Measurements from ENCODE around the gene TENM3. TPM values are rescaled to one million over a fixed set of nuclear protein-coding genes. Genes with fewer than 3 reads are reported as not detected.
"Not testable (repeated sequence)": the region's sequence is repeated elsewhere in the genome, so short reads cannot be mapped to it uniquely, and the experiment has no call there.

TENM3 gene
- total RNA-seq, 1 experiment from 2014 or later = 54.1 TPM

DNA sequence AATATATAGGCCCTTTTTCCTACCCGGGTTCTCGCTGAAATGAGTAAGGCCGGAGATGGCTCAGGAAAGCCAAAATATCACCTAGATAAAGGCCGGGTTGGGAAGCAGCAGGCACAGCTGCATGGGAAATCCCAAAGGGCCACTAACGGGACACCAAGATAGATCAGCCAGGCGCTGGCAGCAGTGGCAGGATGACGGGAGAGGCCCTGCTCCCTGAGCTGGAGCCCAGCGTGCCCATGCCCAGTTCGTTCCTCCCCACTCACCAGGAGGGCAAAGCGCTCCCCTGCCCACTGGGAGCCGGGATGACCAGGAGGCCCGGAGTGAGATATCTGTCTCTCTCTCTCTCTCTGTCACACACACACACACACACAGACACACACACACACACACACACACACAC lies 564.1 kb downstream of the TENM3 start:
- no peak for DNase-seq (ENCODE audit: low read depth)

DNA sequence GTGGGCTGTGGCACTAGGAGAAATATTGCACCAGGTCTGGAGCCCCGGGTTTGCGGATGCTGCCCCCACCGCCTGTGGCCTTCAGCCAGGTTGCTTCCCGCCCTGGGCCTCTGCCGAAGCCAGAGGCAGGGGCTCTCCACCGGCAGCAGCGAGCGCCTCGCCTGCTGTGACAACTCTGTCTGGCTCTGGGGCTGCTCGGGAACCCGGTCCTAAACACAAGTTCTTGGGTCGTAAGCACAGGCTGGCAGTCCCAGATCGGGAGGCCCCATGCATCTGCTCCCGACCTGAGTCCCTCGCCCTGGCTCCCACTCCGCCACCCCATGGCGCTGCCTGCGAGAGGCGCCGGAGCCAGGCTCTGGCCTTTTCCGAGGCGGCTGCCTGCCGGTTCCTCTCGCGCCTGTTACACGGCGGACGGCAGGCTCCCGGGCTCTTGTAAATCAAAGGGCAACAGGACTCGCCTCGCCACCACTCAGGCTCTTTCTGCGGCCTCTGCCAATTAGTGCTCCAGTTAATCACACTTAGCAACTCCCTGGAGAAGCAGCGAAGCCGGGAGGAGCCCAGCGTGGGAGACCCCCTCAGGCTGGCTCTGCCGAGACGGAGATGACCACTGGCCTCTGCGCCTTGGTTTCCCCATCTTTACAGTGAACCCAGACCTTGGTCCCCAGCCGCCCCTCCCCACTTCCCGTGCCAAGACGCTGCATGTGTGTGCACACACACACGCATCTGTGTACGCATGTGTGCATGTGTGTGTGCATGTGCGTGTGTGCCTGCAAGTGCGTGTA lies 564.8 kb downstream of the TENM3 start:
- no peak for DNase-seq (ENCODE audit: low read depth)

DNA sequence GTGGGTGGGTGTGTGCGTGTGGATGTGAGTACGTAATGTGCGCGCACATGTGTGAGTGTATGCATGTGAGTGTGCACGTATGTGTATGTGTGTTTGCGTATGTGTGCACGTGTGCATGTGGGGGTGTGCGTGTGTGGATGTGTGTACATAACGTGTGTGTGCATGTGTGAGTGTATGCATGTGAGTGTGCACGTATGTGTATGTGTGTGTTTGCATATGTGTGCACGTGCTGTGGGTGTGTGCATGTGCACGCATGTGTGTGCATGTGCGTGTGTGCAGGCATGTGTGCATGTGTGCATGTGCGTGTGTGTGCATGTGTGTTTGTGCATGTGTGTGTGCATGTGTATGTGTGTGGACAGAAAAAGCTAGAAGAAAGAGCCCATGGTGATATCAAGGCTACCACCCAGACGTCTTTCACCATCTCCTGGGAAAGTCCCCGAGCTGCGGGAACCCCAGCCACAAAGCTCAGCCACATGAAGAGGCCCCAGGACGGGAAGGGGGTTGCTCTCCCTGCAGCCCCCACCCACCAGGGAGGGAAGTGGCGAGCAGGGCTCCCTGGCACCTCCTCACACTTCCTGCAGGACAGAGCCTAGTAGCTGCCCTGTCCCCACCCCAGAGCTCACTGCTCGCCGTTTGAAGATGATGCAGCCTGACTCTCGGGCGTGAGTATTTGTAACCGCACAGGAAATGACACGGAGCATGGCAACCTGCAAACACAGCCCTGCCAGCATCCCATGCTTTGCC lies 565.6 kb downstream of the TENM3 start:
- DNase-seq (ENCODE audit: low read depth) = peak; percentile 95

DNA sequence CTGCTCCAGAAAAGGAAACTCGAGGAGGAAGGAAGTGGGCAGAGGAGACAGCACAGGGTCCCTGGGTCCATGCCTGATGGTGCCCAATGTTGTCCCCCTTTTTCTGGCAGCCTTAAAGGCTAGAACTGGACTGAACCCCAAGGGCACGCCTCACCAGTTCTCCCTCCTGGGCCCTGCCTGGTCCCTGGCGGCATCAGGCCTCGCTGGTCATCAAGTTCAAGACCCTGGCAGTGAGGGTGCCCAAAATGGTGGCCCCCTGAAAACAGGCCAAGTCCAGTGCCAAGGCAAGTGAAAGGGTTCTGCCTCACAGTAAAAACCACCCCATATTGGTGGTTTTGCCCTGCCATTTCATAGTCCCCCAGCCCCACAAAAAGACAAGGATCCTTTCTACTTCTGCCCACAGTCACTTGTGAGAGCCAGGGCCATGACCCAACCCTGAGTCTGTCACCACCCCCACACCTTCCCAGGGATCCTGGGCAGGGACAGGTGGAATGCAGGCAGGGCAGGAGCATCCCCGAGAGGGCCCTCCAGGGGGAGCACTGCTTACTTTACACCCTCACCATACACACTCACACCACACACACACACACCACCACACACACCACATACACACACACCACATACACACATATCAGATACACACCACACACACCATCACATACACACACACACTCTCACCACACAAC lies 566.4 kb downstream of the TENM3 start:
- peak; percentile 57 for DNase-seq (ENCODE audit: low read depth)

DNA sequence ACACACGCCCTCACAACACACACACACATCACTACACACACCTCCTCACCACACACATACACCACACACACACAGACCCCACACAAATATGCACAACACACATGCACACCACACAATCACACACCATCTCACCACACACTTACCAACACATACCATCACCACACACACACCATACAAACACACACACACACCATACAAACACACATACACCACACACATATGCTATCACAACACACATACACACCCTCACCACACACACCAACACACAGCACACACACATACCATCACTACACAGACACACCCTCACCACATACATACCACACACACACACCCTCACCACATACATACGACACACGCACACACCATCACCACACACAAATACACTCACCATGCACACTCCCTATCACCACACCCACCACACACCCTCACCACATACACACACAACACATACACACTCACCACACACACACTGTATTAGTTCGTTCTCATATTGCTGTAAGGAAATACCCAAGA lies 567.0 kb downstream of the TENM3 start:
- no peak for DNase-seq (ENCODE audit: low read depth)

DNA sequence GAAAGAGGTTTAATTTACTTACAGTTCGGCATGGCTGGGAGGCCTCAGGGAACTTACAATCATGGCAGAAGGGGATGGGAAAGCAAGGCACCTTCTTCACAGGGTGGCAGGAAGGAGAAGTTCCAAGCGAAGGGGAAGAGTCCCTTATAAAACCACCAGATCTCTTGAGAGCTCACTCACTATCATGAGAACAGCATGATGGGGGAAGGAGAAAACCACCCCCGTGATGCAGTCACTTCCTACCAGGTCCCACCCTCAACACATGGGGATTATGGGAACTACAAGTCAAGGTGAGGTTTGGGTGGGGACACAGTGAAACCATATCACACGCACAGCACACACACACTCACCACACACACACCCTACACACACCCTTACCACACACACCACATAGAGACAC lies 569.7 kb downstream of the TENM3 start:
- no peak for DNase-seq (ENCODE audit: low read depth)

DNA sequence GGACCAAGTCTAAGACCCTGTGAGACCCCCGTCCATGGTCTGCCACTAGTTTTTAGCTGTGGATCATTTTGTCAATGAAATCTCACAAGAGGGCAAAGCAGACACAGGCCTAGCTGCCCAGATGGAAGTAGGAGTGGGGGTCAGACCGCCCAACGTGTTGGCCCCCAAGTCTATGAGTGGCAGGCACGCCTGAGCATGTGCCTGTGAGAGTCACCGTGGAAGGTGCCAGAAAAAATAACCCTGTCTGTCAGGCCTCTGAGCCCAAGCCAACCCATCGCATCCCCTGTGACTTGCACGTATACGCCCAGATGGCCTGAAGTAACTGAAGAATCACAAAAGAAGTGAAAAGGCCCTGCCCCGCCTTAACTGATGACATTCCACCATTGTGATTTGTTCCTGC lies 570.9 kb downstream of the TENM3 start:
- DNase-seq (ENCODE audit: low read depth) = not testable (repeated sequence)

DNA sequence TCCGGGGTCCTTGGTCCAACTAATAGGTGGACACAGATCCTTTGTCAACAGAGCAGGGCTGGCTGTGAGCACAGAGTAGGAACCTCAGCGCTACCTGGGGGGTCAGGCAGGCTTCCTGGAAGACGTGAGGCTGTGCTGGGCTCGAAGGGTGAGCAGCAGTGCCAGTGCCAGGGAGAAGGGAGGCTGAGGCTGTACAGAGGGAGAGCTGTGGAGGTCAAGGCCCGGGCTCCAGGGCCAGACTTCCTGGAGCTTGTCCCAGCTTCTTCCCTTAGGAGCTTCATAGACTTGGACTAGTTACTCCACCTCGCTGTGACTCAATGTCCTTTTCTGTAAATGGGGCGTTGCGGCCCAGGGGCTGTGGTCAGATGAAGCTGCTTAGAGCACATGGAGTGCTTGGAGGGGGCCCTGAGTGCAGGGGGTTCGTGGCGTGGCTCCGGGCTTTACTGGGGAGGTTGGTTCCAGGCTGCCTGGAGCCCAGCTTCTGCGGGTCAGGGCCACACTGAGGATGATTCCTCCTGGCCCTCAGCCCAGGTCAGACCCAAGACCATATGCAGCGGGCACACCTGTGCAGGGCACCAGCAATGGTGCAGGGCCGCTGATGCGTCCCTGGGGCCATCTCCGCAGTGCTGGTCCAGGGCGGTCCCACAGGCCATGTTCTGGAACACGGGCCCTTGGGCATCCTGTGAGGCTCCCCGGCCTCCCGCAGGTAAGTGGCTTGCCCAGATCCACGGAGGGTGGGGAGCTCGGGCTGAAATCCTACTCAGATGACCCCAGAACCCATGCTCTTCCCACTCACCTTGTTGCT lies 575.9 kb downstream of the TENM3 start:
- no peak for DNase-seq (ENCODE audit: low read depth)

DNA sequence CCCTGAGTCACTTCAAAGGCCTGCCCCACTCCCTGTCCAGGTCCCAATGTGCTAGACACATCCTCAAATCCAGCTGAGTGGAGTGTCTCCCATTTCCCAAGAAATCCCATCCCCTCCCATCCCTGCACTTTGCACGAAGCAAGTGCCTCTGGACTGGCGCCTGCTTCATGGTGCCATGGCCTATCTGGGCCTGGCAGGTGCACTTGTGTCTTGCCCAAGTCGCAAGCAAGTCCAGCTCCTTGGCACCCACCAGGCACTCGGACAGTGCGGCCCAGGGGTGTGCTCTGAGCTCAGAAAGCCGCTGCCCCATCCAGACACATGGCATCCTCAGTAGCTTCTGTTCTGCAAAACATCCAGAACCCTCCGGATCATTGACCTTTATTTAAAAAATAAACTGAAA lies 576.5 kb downstream of the TENM3 start:
- DNase-seq (ENCODE audit: low read depth) = no peak

DNA sequence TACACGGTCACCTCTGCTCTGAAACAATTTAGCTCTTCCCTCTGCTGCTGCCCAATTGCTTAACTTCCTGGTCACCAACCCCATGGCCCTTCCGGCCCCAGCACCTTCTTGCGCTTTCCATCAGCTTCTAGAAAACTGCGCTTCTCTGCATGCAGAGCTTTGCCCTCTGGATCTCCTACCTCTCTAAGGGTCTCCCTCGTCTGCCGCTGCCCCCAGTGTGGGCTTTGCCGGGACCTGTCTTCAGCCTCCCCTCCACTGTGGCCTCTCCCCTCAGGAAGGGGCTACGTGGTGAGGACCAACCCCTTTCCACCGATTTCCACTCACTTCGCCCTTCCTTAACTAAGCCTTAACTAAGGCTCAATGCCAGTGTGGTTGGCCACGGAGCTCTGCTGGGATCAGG lies 579.4 kb downstream of the TENM3 start:
- no peak for DNase-seq (ENCODE audit: low read depth)

DNA sequence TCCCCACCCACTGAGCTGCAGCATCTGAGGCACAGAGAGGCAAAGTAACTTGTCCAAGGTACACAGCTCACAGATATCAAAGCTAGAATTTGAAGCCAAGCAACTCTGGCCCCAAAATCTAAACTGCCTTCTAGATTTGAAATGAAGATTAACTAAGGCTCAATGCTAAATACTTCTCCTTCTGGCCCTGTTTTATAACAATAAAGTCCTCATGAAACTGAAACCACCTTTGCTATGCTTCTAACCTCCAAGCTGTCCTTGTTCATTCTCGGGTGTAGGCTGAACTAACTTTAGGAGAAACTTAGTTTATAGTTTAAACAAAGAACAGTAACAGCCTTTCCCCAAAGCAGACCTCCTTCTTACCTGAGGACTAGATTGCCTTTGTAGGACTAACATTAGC lies 580.4 kb downstream of the TENM3 start:
- no peak for DNase-seq (ENCODE audit: low read depth)

DNA sequence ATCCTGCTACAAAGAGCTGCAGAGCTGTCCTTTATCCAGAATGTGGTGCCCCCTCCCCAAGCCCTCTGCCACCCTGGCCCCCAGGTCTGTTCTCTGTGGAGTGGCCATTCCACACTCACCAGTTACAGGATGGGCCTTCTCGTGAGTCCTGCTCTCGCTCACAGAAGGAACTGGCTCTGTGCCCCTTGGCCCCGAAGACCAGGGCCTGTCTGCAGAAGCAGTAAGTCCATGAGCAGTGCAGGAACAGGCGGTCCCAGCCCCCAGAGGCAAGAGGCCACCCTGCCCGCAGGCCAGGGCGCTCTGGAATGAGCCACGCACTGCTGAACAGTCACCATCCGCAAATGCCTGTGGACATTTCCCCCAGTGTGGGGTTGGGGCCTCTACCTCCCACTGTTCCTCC lies 581.8 kb downstream of the TENM3 start:
- DNase-seq (ENCODE audit: low read depth) = no peak

DNA sequence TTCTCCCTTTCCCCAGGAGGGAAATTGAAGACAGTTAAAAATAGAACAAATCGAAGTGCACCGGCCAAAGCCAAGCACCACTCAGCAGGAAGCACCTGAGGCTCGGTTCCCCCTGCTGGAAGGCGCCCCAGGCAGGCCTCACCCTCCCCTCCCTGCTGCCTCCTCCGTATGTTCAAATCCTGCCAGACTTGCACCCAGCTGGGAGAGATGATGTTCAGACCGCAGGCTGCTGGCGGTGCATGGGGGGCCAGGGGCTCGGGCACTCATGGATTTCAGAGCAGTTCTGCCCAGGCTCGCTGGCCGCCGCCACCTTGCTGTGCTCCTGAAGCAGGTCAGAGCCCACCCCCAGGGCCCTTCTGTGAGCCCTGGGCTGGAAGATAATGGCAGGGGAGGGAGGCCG lies 582.6 kb downstream of the TENM3 start:
- DNase-seq (ENCODE audit: low read depth) = no peak

DNA sequence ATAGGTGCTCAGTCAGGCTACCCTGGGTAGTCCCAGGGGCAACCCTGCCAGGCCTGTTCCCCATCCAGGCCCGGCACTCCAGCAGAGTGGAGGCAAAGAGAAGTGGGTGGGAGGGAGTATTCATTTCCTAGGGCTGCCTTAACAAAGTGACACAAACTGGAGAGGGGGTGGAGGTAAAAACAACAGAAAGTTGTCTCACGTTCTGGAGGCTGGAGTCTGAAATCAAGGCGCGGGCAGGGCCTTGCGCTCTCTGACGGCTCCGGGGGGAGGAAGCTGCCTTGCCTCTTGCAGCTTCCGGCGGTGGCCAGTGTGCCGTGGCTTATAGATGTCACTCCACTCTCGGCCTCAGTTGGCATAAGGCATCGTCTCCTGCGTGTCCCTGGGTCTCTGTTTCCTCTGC lies 583.2 kb downstream of the TENM3 start:
- no peak for DNase-seq (ENCODE audit: low read depth)

DNA sequence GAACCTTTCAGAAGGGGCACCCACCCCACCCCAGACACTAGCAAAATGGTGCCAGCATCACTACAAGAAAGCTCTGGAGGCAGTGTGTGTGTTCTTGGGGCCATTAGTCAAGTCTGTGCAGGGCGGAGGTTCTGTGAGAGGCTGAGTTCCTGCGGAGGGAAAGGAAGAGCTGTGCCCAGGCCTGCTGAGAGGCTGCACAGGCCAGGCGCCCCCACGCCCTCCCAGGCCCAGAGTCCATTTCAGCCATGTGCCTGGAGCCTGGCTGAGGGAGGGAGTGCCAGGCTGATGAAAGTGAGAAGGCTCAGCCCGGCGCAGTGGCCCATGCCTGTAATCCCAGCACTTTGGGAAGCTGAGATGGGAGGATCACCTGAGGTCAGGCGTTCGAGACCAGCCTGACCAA lies 584.0 kb downstream of the TENM3 start:
- DNase-seq (ENCODE audit: low read depth) = no peak

DNA sequence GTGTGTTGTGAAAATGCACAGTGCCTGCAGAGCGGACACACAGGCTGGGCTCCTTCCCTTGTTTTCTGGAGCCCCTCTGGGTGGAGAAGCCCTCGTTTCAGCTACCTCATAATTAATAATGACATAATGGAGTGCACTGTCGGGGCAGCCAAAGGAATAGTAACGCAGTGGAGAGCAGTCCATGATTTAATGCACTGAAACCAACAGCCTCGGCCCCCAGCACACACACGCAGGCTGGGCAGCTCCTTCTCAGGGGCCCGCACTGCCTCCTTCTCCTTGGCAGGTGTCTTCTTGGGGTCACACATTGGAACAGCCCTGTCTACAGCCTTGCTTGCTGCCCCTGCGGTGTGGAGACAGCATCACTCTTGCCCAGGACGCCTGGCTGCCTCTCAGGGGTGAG lies 584.8 kb downstream of the TENM3 start:
- DNase-seq (ENCODE audit: low read depth) = no peak

DNA sequence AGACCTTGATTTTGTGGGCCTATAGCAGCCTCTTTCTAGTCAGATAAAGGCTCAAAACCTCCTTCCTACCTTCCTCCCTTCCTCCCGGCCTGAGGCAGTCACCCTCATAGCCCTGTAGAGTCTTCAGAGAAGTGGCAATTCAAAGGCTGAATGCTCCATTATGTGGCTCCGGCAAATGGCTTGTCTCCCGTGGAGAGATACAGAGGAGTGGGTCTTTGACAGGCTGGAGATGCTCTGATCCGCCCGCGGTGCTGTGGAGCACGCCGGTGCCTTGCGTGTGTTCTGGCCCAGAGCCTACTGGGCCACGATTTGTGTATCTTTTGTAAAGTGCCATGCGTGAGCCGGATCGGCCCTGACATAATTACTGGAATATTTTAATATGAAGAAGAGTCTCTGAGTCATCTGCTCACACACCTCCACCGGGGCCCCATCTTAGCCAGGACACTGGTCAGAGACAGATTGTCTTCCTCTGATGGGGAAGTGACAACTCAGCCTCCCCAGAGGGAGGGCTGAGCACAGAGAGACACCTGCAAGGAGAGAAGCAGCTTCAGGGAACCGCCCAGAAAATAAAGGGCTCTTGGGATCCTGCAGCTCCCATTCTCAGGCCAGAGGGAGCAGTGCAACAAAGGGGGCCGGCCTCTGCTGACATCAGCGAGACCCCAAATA lies 585.3 kb downstream of the TENM3 start:
- DNase-seq (ENCODE audit: low read depth) = no peak

DNA sequence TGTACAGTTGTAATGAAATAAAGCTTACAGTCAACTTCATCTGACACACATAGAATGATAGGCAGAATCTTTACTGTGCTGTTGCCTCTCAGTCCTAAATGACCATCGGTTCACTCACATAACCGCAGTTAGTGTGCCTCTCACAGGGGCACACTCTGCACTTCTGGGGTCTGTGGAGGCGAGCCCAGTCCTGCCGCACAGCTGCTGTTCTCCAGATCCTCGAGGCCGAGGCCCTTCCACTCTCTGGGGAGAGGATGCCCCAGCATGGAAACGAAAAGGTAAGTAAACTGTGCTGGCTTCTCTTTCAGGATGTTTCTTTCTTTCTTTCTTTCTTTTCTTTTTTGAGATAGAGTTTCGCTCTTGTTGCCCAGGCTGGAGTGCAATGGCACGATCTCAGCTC lies 586.0 kb downstream of the TENM3 start:
- no peak for DNase-seq (ENCODE audit: low read depth)

DNA sequence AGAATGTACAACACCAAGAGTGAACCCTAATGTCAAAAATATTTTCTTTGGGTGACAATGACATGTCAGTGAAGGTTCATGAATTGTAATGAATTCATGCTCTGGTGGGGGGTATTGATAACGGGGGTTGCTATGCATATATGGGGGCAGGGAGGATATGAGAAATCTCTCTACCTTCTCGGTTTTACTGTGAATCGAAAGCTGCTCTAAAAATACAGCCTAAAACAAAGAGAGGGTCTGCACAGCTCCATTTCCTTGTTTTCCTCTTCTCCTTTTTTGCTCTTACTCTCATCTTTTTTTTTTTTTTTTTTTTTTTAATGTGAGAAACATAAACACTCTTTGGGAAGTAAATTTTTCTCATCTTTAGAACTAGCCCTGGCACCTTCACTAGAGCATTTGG lies 588.2 kb downstream of the TENM3 start:
- DNase-seq (ENCODE audit: low read depth) = no peak

DNA sequence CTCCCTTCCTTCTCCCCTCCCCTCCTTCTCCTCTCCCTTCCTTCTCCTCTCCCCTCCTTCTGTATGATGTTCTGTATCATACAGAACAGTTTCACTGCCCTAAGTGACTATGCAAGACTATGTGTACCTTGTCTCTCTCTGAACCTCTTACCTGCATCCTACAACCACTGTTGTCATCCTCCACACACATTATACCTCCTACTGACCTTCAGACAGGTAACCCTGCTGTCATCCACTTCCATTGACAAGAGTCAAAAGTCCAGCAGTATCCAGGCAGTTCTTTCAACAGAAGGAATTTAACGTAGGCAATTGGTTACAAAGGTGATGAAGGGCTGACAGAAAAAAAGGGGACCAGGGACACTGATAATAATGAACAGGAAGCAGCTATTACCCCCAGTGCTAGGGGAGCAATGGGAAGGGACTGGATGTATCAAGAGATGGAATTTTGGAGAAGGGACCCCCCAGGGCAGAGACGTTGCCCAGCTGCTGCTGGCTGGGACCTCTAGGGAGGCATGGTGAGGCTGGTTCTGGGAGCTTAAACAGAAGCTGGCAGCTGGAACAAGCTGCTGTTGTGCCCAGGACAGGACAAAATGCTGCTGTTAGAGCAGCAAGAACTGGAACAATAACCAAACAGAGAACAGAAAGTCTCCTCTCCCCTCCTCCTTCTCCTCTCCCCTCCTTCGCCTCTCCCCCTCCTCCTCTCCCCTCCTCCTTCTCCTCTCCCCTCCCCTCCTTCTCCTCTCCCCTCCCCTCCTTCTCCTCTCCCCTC lies 589.3 kb downstream of the TENM3 start:
- no peak for DNase-seq (ENCODE audit: low read depth)

Measured in HT1080 (cell line).